Neural progenitor cell (in vitro differentiated cells): Measurements from ENCODE around the gene TOX2. TPM values are rescaled to one million over a fixed set of nuclear protein-coding genes. Genes with fewer than 3 reads are reported as not detected.

Experiments
- DNase-seq: peaks from one replicate; pipeline ENCODE4 v3.0.0-alpha.2; 2016; ENCODE audit warnings: low spot score
- H2AFZ ChIP-seq: fragments of 200-600 bp; sonication (generic); replicated peaks from 2 replicates; pipeline ENCODE4 v1.6.1; 2016; ENCODE audit warnings: antibody characterized with exemption
- H3F3A ChIP-seq: fragments of 200-600 bp; sonication (generic); 2 replicates; pipeline ENCODE4 v1.6.1; 2016; ENCODE audit warnings: antibody characterized with exemption, low read depth
- H3K27ac ChIP-seq: fragments of 200-600 bp; sonication (generic); 2 replicates; pipeline ENCODE4 v1.5.1; 2016; ENCODE audit warnings: mild to moderate bottlenecking
- H3K27me3 ChIP-seq: fragments of 200-600 bp; sonication (generic); 2 replicates; pipeline ENCODE4 v1.6.1; 2016; ENCODE audit warnings: mild to moderate bottlenecking, moderate library complexity
- H3K36me3 ChIP-seq: fragments of 200-600 bp; sonication (generic); 2 replicates; pipeline ENCODE4 v1.5.1; 2016
- H3K4me1 ChIP-seq: fragments of 200-600 bp; sonication (generic); 2 replicates; pipeline ENCODE4 v1.6.1; 2016; ENCODE audit warnings: mixed run types
- H3K4me2 ChIP-seq: fragments of 200-600 bp; sonication (generic); 2 replicates; pipeline ENCODE4 v1.6.1; 2016
- H3K4me3 ChIP-seq: fragments of 200-600 bp; sonication (generic); 2 replicates; pipeline ENCODE4 v1.5.1; 2016
- H3K79me2 ChIP-seq: fragments of 200-600 bp; sonication (generic); 2 replicates; pipeline ENCODE4 v1.6.1; 2016; ENCODE audit warnings: low read depth
- H3K9ac ChIP-seq: fragments of 200-600 bp; sonication (generic); 2 replicates; pipeline ENCODE4 v1.6.1; 2016
- H3K9me3 ChIP-seq: fragments of 200-600 bp; sonication (generic); 2 replicates; pipeline ENCODE4 v1.5.1; 2016; ENCODE audit warnings: low read depth
- H4K20me1 ChIP-seq: fragments of 200-600 bp; sonication (generic); 2 replicates; pipeline ENCODE4 v1.6.1; 2016; ENCODE audit warnings: low read depth
- H3K27ac Mint-ChIP-seq: 3 replicates; pipeline ENCODE4 v1.8.0; 2021; ENCODE audit warnings: mixed read lengths
- H3K27me3 Mint-ChIP-seq: 2 replicates; pipeline ENCODE4 v1.8.0; 2022; ENCODE audit warnings: low read depth, mild to moderate bottlenecking, inconsistent platforms, moderate library complexity, mixed read lengths; ENCODE audit not compliant: insufficient read depth
- H3K36me3 Mint-ChIP-seq: 3 replicates; pipeline ENCODE4 v1.8.0; 2021; ENCODE audit warnings: mixed read lengths
- H3K4me1 Mint-ChIP-seq: 3 replicates; pipeline ENCODE4 v1.8.0; 2021; ENCODE audit warnings: mixed read lengths
- H3K4me3 Mint-ChIP-seq: 3 replicates; pipeline ENCODE4 v1.8.0; 2021; ENCODE audit warnings: mild to moderate bottlenecking, moderate library complexity, mixed read lengths
- H3K9me3 Mint-ChIP-seq: 3 replicates; pipeline ENCODE4 v1.8.0; 2020; ENCODE audit warnings: mixed read lengths
- EZH2 ChIP-seq: fragments of 200-600 bp; sonication (generic); IDR thresholded peaks from 2 replicates; pipeline ENCODE4 v1.6.1; 2017; ENCODE audit warnings: antibody characterized with exemption, mild to moderate bottlenecking, moderate library complexity
- EZH2phosphoT487 ChIP-seq: fragments of 200-600 bp; sonication (generic); IDR thresholded peaks from 2 replicates; pipeline ENCODE4 v1.6.1; 2017; ENCODE audit warnings: antibody characterized with exemption
- total RNA-seq: library from RNA; depleted of rRNA; stranded (reverse); fragments of >200 nt; gene quantifications from 2 replicates; pipeline ENCODE4 v1.2.3, GENCODE V29; 2015; ENCODE audit warnings: low replicate concordance
- TF ChIP-seq, protein P1 (sequence below): fragments of 200-600 bp; sonication (generic); IDR thresholded peaks from 2 replicates; pipeline ENCODE4 v1.5.1; 2017; ENCODE audit warnings: antibody characterized with exemption, mild to moderate bottlenecking

Gene TOX2
- total RNA-seq, 1 donor from 2014 or later = not detected

DNA sequence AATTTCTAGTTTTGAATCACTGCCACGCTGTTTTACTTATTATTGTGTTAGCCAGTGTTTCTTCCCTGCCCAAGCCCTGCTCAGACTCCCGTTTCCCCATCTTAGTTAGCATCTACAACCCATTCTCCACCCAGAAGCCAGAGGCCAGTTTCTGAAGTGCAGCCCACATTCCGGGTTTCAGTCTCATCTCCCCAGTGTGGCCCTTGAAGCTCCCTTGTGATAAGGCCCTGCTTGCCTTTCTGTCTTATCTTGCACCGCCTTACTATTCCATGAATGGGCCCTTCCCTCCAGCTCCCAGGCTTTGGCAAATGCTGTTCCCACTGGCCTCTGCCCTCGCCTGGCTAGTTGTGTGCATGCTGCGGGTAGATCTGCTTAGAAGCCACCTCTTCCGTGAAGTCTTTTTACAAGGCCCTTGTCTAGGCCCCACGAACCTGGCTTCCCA, 41.1 kb downstream of the TOX2 start:
- H3K79me2 ChIP-seq = no peaks in the 10 kb centered on the region
- H3K9ac ChIP-seq = no peak overlapping the region
- H3K4me2 ChIP-seq = no peak overlapping the region
- H3K27me3 ChIP-seq = no peaks in the 10 kb centered on the region
- H2AFZ ChIP-seq = no peak overlapping the region
- Mint-ChIP-seq H3K9me3 (no peaks in the 10 kb centered on the region), H3K27me3 (peaks cover 4% of the 10 kb centered on the region), H3K36me3 (no peaks in the 10 kb centered on the region), H3K4me1 (peaks cover 22% of the 10 kb centered on the region), H3K27ac (peak overlapping the region; percentile 93), H3K4me3 (no peak overlapping the region)
- no peak for DNase-seq
- H4K20me1 ChIP-seq = no peaks in the 10 kb centered on the region
- no peaks in the 10 kb centered on the region for H3K4me1 ChIP-seq
- no peak overlapping the region for H3K27ac ChIP-seq
- no peak overlapping the region for H3K4me3 ChIP-seq
- H3F3A ChIP-seq = no peaks in the 10 kb centered on the region
- no peaks in the 10 kb centered on the region for H3K36me3 ChIP-seq
- H3K9me3 ChIP-seq = no peaks in the 10 kb centered on the region
- TF ChIP-seq EZH2 (no peak), EZH2phosphoT487 (no peak)
- TF ChIP-seq, protein P1, sequence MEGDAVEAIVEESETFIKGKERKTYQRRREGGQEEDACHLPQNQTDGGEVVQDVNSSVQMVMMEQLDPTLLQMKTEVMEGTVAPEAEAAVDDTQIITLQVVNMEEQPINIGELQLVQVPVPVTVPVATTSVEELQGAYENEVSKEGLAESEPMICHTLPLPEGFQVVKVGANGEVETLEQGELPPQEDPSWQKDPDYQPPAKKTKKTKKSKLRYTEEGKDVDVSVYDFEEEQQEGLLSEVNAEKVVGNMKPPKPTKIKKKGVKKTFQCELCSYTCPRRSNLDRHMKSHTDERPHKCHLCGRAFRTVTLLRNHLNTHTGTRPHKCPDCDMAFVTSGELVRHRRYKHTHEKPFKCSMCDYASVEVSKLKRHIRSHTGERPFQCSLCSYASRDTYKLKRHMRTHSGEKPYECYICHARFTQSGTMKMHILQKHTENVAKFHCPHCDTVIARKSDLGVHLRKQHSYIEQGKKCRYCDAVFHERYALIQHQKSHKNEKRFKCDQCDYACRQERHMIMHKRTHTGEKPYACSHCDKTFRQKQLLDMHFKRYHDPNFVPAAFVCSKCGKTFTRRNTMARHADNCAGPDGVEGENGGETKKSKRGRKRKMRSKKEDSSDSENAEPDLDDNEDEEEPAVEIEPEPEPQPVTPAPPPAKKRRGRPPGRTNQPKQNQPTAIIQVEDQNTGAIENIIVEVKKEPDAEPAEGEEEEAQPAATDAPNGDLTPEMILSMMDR = no peak

DNA sequence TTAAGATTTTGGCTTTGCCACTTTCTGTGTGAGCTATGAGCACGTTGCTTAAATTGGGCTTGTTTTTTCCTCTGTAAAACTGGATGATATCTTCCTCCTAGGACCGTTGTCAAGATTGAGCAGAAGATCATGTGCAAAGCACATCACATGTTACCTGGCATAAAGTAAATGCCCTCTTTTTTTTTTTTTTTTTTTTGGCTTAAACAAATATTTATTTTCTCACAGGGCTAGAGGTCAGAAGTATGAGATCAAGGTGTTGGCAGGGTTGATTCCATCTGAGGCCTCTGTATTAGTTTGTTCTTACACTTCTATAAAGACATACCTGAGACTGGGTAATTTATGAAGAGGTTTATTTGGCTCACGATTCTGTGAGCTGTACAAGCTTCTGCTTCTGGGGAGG, 42.7 kb downstream of the TOX2 start:
- H3K4me1 ChIP-seq = no peaks in the 10 kb centered on the region

DNA sequence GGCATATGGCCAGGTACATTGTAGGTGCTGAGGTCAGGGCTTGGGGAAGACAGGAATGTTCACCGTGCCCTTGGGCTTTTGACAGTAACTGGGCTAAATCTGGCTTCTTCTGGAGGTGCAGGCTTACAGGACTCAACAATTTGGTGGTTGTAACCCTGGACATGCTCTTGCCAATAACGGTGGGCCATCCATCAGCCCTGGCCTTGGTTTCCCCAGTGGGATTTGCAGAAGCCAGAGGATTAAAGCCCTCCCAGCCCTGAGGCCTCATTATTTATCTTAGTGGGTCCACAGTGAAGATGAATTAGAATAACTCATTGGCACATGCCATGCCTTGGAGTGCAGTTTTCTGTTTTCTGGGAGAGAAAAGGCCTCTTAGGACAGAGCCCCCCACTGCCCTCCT, 44.0 kb downstream of the TOX2 start:
- H3K27ac Mint-ChIP-seq = no peak overlapping the region
- H3K4me3 Mint-ChIP-seq = no peak overlapping the region

More for the DNA sequence above, 42.7 kb downstream of the TOX2 start:
- Histone ChIP-seq H3K27me3 (no peaks in the 10 kb centered on the region), H3K9me3 (no peaks in the 10 kb centered on the region), H3K79me2 (no peaks in the 10 kb centered on the region), H3K27ac (no peak overlapping the region), H2AFZ (no peak overlapping the region), H3K4me3 (no peak overlapping the region), H4K20me1 (no peaks in the 10 kb centered on the region), H3K36me3 (no peaks in the 10 kb centered on the region), H3F3A (no peaks in the 10 kb centered on the region), H3K9ac (no peak overlapping the region), H3K4me2 (no peak overlapping the region)
- no peak for DNase-seq
- Mint-ChIP-seq H3K27ac (no peak overlapping the region), H3K9me3 (no peaks in the 10 kb centered on the region), H3K4me3 (no peak overlapping the region), H3K27me3 (peaks cover 4% of the 10 kb centered on the region), H3K4me1 (peaks cover 22% of the 10 kb centered on the region), H3K36me3 (no peaks in the 10 kb centered on the region)
- TF ChIP-seq EZH2 = no peak
- no peak for TF ChIP-seq EZH2phosphoT487
- TF ChIP-seq, protein P1 = no peak

More for the DNA sequence above, 44.0 kb downstream of the TOX2 start:
- H3K27ac ChIP-seq = no peak overlapping the region
- Mint-ChIP-seq H3K27me3 (peaks cover 4% of the 10 kb centered on the region), H3K4me1 (peaks cover 22% of the 10 kb centered on the region), H3K36me3 (no peaks in the 10 kb centered on the region), H3K9me3 (no peaks in the 10 kb centered on the region)
- no peak overlapping the region for H2AFZ ChIP-seq
- H3K4me1 ChIP-seq = no peaks in the 10 kb centered on the region
- no peak overlapping the region for H3K4me3 ChIP-seq
- H3K9ac ChIP-seq = no peak overlapping the region
- H3K36me3 ChIP-seq = no peaks in the 10 kb centered on the region
- TF ChIP-seq EZH2 (no peak), EZH2phosphoT487 (no peak)
- TF ChIP-seq, protein P1 = no peak
- no peak overlapping the region for H3K4me2 ChIP-seq
- H3K79me2 ChIP-seq = no peaks in the 10 kb centered on the region
- no peak for DNase-seq
- H3F3A ChIP-seq = no peaks in the 10 kb centered on the region
- H4K20me1 ChIP-seq = no peaks in the 10 kb centered on the region
- no peaks in the 10 kb centered on the region for H3K9me3 ChIP-seq
- H3K27me3 ChIP-seq = no peaks in the 10 kb centered on the region
